ENCODE results near the gene PORCN. TPM values are rescaled to one million over a fixed set of nuclear protein-coding genes. Genes with fewer than 3 reads are reported as not detected.

PORCN gene
- total RNA-seq, 1 donor from 2014 or later: 6.0 TPM

GRCh38 chrX:48476919-48477318 is 31.9 kb upstream of the PORCN start:
- no peak for DNase-seq (ENCODE audit: low read depth in 2 of 2)

- DNase-seq (ENCODE audit: low read depth in 2 of 2): no peak
Observed at GRCh38 chrX:48477960-48478755, 30.6 kb upstream of the PORCN start.

GRCh38 chrX:48478806-48479205 is 30.0 kb upstream of the PORCN start:
- no peak for DNase-seq (ENCODE audit: low read depth in 2 of 2)

DNA sequence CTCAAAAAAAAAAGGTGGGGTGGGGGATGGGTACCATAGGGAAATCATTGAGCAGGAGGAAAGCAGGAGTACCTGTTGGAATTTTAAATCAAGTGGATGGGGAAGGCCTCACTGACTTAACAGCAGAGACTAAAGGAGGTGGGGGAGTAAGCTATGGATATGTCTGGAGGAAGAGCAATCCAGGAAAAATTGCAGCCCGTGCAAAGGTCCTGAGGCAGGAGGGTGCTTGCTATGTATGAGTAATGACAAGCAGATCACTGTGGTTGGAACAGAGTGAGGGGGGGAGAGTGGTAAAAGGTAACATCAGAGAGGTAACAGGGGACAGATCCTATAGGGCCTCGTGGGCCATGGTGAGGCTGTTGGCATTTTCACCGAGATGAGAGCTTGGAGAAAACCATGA is 28.6 kb upstream of the PORCN start:
- no peak for DNase-seq (ENCODE audit: low read depth in 2 of 2)

DNA sequence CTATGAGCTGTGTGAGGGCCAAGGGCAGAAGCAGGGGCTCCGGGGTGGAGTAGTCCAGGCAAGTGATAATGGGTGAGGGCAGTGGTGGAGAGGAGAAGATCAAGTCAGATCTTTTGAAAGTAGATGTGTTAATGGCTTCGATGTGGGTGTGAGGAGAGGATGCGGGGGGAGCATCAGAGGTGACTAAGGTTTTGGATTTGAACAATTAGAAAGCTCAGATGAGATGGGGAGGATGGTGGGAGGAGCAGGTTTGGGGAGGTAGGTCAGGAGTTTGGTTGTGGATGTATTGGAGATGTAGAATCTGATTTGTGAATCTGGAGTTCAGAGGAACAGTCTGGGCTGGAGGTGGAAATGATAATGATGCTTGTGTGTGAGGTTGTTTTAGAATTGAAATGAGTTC is 28.2 kb upstream of the PORCN start:
- no peak for DNase-seq (ENCODE audit: low read depth in 2 of 2)

DNA sequence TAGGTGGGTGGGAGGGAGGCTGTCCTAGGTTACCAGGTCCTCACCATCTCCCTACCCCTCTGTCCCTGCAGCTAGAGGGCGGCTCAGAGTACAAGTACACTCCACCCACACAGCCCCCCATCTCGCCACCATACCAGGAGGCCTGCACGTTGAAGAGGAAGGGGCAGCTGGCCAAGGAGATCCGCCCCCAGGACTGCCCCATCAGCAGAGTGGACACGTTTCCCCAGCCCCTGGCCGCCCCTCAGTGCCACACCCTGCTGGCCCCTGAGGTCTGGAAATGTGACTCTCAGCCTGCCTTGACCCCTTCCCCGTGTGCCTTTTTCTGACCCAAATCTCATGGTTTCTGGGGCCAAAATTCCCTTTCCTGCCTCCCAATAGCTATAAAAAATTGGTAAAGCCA is 26.3 kb upstream of the PORCN start:
- DNase-seq (ENCODE audit: low read depth in 2 of 2): no peak

DNA sequence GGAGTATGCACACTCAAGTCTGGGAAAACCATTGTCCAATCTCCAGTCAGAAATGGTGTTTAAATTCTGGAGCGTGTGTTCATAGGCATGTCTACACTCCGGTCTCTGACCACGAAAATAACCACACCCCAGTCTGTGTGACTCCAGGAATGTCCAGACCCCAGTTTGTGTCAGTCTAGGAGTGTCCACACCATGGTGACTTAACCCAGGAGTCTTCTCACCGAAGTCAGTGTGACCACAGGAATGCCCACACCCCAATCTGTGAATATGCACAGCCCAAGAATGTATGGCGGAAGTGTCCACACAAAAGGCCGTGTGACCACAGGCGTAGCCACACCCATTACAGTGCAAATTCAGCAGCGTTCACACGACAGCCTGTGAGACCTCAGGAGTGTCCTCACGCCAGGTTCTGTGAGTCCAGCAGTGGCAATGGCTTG is 21.4 kb upstream of the PORCN start:
- peak in 1 of 2 donors; percentile 60 for DNase-seq (ENCODE audit: low read depth in 2 of 2)

GRCh38 chrX:48488034-48488433 is 20.8 kb upstream of the PORCN start:
- DNase-seq (ENCODE audit: low read depth in 2 of 2): no peak

DNA sequence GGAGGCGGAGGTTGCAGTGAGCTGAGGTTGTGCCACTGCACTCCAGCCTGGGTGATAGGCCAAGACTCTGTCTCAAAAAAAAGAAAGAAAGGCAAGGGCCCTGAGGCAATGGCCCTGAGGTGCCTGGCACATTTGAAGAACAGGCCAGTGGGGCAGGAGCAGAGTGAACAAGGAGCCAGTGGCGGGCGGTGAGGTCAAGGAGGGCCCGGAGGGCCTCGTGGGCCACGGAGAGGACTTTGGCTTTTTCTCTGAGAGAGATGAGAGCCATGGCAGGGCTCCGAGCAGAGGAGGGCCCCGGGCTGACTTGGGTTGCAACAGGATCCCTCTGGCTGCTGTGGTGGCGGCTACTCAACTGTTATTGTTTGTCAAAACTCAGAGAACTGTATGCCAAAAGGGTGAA is 19.5 kb upstream of the PORCN start:
- DNase-seq (ENCODE audit: low read depth in 2 of 2): no peak

- DNase-seq (ENCODE audit: low read depth in 2 of 2): no peak
Observed at GRCh38 chrX:48489892-48490291, 18.9 kb upstream of the PORCN start.

GRCh38 chrX:48490661-48491060 is 18.1 kb upstream of the PORCN start:
- no peak for DNase-seq (ENCODE audit: low read depth in 2 of 2)

GRCh38 chrX:48491809-48492208 is 17.0 kb upstream of the PORCN start:
- DNase-seq (ENCODE audit: low read depth in 2 of 2): no peak

DNA sequence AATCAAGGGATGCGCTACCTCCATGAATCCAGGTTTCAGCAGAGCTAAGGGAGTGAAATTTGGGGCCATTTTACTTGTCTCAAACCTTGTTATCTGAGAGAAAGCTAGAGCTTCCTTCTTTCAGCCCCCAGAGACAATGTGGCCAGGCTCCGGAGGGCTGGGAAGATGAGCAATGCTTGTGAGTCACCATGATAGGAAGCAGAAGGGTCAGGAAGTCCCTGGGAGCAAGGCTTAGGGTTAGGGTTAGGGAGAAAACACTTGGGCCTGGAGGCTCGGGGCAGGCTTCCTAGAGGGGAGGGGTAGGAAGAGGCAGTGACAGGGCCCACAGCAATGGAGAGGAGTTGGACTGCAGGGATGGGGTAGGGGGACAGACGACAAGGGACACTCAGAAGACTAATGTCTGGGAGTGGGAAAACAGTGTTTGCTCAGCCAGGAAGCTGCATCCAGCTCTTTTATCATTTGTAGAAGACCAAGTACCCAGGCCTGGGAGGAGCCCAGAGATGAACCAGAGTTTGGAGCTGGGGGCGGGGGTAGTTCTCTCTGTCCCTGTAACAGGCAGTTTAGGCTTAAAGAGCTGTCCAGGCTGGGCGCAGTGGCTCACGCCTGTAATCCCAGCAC is 16.4 kb upstream of the PORCN start:
- peak in 1 of 2 donors; percentile 30 for DNase-seq (ENCODE audit: low read depth in 2 of 2)

- DNase-seq (ENCODE audit: low read depth in 2 of 2): peak; percentile 48 to 51
Observed at GRCh38 chrX:48493890-48494364, 14.9 kb upstream of the PORCN start.

- no peak for DNase-seq (ENCODE audit: low read depth in 2 of 2)
Observed at GRCh38 chrX:48496660-48497059, 12.1 kb upstream of the PORCN start.

GRCh38 chrX:48497871-48498270 is 10.9 kb upstream of the PORCN start:
- no peak for DNase-seq (ENCODE audit: low read depth in 2 of 2)

DNA sequence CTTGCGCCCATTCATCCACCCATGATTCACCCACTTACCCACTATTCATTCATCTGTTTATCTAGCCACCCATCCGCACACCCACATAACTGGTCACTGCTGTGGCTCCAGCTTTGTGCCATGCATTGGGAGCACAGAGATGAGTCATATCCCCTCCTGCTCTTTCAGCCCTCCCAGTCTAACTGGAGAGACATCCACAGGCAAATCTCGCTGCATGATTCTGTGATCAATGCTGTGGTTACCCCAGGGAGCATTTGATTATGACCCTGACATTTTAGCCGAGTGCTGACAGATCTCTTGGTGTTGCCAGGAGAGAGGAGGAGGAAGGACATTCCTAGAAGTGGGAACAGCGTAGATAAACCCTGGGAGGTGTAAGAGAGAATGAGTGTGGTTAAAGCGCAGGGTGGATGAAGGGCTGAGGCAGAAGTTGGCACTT is 10.4 kb upstream of the PORCN start:
- DNase-seq (ENCODE audit: low read depth in 2 of 2): peak; percentile 45 to 58

DNA sequence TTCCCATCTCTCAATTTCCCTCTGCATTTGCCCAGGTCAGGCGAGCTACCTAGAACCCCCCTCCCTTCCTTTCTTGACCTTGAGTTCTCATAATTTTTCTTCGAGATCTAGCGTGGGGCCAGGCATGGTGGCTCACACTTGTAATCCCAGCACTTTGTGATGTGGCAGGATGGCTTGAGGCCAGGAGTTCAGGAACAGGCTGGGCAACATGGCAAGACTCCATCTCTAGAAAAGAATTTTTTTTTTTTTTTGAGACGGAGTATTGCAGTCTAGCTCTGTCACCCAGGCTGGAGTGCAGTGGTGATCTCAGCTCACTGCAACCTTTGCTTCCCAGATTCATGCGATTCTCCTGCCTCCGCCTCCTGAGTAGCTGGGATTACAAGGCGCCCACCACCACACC is 4.5 kb upstream of the PORCN start:
- DNase-seq (ENCODE audit: low read depth in 2 of 2): no peak

GRCh38 chrX:48505481-48505880 is 3.3 kb upstream of the PORCN start:
- no peak for DNase-seq (ENCODE audit: low read depth in 2 of 2)

GRCh38 chrX:48507246-48507645 is 1.5 kb upstream of the PORCN start:
- no peak for DNase-seq (ENCODE audit: low read depth in 2 of 2)

DNA sequence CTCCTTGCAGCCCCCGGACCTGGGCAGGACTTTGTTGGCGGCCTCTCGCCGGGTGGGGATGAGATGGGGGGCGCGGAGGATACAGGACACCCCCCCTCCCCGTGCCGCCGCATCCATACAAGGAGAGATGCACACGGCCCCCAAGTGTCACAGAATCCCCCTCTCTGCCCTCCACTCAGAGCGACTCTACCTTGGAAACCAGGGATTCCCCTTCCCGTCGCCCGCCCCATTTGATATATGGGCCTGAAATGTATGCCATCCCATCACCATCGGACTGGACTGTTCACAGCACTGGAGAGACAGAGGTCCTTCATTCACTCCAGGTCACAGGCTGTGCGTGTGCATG is 426 bp downstream of the PORCN start:
- no peak for DNase-seq (ENCODE audit: low read depth in 2 of 2)

GRCh38 chrX:48509619-48510018 is 827 bp downstream of the PORCN start:
- DNase-seq (ENCODE audit: low read depth in 2 of 2): no peak

- peak; percentile 35 to 47 for DNase-seq (ENCODE audit: low read depth in 2 of 2)
Observed at GRCh38 chrX:48511560-48511959, 2.8 kb downstream of the PORCN start.

Measured in lung microvascular endothelial cell (primary cell).